BE2C (cell line): ENCODE measurements around the gene PCNP.
"Not testable (repeated sequence)": the region's sequence is repeated elsewhere in the genome, so short reads cannot be mapped to it uniquely, and the experiment has no call there.

Experiments used
- DNase-seq: peaks from one replicate; pipeline ENCODE4 v3.0.0-alpha.2; 2020
- H3K27me3 ChIP-seq: fragments of 250-450 bp; sonication (Bioruptor Pico); 2 replicates; pipeline ENCODE4 v1.5.1; 2020; ENCODE audit warnings: mild to moderate bottlenecking
- H3K36me3 ChIP-seq: fragments of 250-450 bp; sonication (Bioruptor Pico); 2 replicates; pipeline ENCODE4 v1.5.1; 2020; ENCODE audit warnings: mild to moderate bottlenecking
- H3K4me1 ChIP-seq: fragments of 250-450 bp; sonication (Bioruptor Pico); 2 replicates; pipeline ENCODE4 v1.5.1; 2020
- H3K4me3 ChIP-seq: 2 replicates; pipeline ENCODE4 v1.5.1; 2011; ENCODE audit warnings: low read depth, low read length
- H3K9me3 ChIP-seq: fragments of 250-450 bp; sonication (Bioruptor Pico); 2 replicates; pipeline ENCODE4 v1.5.1; 2020
- TF ChIP-seq, protein P1 (sequence below): IDR thresholded peaks from 2 replicates; pipeline ENCODE4 v1.5.1; 2012; ENCODE audit warnings: mild to moderate bottlenecking, low read depth, low read length

Gene PCNP

DNA sequence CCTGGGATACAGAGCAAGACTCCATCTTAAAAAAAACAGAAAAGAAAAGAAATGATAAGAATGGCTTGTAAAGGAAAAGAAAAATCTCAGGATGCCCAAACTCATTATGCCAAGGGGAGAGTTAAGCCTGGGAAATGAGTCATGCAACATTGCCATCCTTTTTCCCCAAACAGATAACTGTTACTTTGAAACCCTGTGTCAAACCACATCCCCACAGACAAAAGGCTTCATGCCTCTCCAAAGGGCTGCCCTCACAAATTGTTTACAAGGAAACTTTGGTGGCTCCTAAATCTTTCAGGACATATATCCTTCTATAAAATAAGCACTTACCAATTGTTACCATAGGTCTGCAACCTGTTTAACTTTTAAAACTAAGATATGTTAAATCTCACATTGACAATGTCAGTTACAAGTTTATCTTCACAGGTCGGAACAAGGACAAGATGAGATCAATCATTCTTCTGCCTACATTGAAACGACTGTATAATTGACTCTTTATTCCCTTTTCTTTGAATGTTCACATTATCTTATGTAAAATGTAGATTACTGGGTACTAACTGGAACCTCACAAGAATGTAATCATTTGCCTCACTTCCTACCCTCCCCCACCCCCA lies 42.4 kb upstream of the PCNP start:
- H3K9me3 ChIP-seq: no peaks in the 10 kb centered on the region; the same call in 1 of the 2 replicates
- peaks cover 4% of the 10 kb centered on the region; the same call in 1 of the 2 replicates for H3K27me3 ChIP-seq
- TF ChIP-seq, protein P1, sequence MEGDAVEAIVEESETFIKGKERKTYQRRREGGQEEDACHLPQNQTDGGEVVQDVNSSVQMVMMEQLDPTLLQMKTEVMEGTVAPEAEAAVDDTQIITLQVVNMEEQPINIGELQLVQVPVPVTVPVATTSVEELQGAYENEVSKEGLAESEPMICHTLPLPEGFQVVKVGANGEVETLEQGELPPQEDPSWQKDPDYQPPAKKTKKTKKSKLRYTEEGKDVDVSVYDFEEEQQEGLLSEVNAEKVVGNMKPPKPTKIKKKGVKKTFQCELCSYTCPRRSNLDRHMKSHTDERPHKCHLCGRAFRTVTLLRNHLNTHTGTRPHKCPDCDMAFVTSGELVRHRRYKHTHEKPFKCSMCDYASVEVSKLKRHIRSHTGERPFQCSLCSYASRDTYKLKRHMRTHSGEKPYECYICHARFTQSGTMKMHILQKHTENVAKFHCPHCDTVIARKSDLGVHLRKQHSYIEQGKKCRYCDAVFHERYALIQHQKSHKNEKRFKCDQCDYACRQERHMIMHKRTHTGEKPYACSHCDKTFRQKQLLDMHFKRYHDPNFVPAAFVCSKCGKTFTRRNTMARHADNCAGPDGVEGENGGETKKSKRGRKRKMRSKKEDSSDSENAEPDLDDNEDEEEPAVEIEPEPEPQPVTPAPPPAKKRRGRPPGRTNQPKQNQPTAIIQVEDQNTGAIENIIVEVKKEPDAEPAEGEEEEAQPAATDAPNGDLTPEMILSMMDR: no peak
- DNase-seq: no peak
- no peaks in the 10 kb centered on the region; the same call in none of the 2 replicates for H3K4me1 ChIP-seq
- no peak overlapping the region for H3K4me3 ChIP-seq
- H3K36me3 ChIP-seq: no peaks in the 10 kb centered on the region

DNA sequence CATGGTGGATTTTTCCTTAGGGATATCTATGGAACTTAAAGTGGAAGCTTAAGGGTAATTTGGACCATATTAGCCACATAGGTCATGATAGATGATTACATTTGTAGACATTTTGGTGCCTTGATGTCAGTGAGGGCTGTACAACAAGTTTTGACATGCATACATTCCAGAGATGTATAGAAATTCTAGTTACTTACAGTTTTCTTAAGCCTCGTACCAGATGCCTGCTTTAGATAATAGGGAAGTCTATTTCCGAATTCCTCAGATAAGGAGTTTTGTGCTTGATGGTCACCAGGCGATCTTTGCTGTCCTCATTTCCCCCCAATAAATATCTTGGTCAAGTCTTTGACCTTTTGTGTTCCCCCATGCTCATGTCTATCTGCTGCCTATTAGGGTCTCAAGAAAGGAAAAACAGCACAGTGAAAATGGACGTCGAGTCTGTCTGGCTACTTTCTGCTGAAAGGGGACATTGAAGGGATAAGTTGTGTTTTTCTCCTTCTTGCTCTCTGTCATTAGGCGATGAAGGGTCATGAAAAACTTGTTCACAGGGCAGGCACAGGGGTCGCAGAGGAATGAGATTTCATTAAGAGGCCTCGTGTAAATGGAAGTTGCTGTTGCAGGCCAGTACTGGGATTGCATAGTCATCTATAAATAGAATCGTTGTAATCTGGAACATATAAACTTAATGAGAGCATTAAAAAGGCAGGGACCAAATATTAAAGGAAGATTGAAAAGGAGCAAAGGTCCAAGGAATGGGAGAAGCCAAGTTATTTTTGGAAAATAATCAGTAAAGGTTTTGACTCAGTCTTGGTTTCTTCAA lies 41.0 kb upstream of the PCNP start:
- no peak overlapping the region for H3K4me3 ChIP-seq
- TF ChIP-seq, protein P1: no peak
- H3K36me3 ChIP-seq: no peaks in the 10 kb centered on the region
- H3K9me3 ChIP-seq: no peaks in the 10 kb centered on the region; the same call in 1 of the 2 replicates
- H3K27me3 ChIP-seq: peaks cover 4% of the 10 kb centered on the region; the same call in 1 of the 2 replicates
- no peaks in the 10 kb centered on the region; the same call in none of the 2 replicates for H3K4me1 ChIP-seq
- no peak for DNase-seq

DNA sequence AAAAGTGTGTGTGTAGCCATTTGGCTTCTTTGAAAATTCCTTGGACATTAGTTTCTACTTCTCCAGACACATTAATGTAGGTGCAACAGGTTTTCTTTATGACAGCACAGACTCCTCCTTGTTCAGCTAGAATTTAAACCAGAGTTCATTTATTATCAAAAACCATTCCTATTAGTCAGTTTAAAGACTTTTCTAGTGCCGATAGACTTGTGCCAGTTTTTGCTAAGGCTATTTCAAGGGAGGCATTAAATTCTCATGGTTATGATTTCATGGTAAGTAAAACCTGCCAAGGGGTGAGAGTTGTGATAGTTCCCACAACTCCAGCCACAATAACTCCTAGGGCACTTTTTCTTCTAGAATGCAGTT lies 40.4 kb upstream of the PCNP start:
- Histone ChIP-seq H3K4me1 (no peaks in the 10 kb centered on the region; the same call in none of the 2 replicates), H3K4me3 (no peak overlapping the region), H3K36me3 (no peaks in the 10 kb centered on the region), H3K27me3 (peaks cover 4% of the 10 kb centered on the region; the same call in 1 of the 2 replicates), H3K9me3 (no peaks in the 10 kb centered on the region; the same call in 1 of the 2 replicates)
- TF ChIP-seq, protein P1: no peak
- DNase-seq: no peak

DNA sequence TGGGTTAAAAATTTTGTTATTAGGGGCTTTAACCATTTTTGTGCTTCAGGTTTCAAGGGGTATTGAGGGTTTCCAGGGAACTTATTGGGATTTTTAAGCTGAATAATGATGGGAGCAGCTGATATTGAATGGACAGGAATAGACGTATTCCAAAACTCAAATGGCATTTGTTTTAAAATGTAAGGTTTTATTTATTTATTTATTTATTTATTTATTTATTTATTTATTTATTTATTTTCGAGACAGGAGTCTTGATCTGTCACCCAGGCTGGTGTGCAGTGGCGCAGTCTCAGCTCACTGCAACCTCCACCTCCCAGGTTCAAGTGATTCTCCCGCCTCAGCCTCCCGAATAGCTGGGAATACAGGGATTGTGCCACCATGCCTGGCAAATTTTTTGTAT lies 38.8 kb upstream of the PCNP start:
- Histone ChIP-seq H3K27me3 (peaks cover 4% of the 10 kb centered on the region; the same call in 1 of the 2 replicates), H3K36me3 (no peaks in the 10 kb centered on the region), H3K9me3 (no peaks in the 10 kb centered on the region), H3K4me1 (no peaks in the 10 kb centered on the region; the same call in none of the 2 replicates), H3K4me3 (no peak overlapping the region)
- no peak for DNase-seq
- TF ChIP-seq, protein P1: no peak

DNA sequence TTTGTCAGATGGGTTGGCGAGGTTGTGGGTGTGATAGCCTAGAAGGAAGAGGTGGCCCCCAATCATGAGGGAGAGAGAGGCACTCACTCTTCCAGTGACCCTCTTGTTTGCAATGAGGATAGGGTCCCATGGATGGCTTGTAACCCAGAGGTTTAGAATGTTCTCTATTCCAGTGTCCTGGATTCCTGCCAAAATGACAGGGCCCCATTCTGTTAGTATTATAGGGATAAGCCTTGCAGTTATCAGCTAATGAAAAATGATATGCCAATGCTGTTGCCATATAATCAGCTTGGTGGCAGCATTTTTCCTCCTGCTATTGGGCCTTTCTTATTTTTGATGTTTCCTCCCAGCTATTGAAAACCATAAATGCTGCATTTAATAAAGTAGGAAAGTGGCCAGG lies 37.7 kb upstream of the PCNP start:
- TF ChIP-seq, protein P1: no peak
- Histone ChIP-seq H3K27me3 (peaks cover 4% of the 10 kb centered on the region; the same call in 1 of the 2 replicates), H3K36me3 (no peaks in the 10 kb centered on the region), H3K4me1 (no peaks in the 10 kb centered on the region; the same call in none of the 2 replicates), H3K4me3 (no peak overlapping the region), H3K9me3 (no peaks in the 10 kb centered on the region)
- no peak for DNase-seq

DNA sequence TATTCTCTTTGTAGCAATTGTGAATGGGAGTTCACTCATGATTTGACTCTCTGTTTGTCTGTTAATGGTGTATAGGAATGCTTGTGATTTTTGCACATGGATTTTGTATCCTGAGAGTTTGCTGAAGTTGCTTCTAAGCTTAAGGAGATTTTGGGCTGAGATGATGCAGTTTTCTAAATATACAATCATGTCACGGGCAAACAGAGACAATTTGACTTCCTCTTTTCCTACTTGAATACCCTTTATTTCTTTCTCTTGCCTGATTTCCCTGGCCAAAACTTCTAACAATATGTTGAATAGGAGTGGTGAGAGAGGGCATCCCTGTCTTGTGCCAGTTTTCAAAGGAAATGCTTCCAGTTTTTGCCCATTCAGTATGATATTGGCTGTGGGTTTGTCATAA lies 37.0 kb upstream of the PCNP start:
- DNase-seq, H3K4me1 ChIP-seq, H3K4me3 ChIP-seq, H3K36me3 ChIP-seq, H3K9me3 ChIP-seq, H3K27me3 ChIP-seq: not testable (repeated sequence)
